ENCODE measurements around the gene P4HA2. TPM values are rescaled to one million over a fixed set of nuclear protein-coding genes. Genes with fewer than 3 reads are reported as not detected.
"Not testable (repeated sequence)": the region's sequence is repeated elsewhere in the genome, so short reads cannot be mapped to it uniquely, and the experiment has no call there.

Gene P4HA2
- total RNA-seq, 2 donors from 2014 or later = 15.1 to 19.6 TPM

GRCh38 chr5:132156413-132156812, 71.2 kb downstream of the P4HA2 start:
- Histone ChIP-seq H3K9me3 (ENCODE audit: control insufficient read depth, low read length) (no peaks in the 10 kb centered on the region), H3K4me3 (ENCODE audit: low read length) (no peak overlapping the region), H3K27me3 (ENCODE audit: control insufficient read depth, insufficient read depth, low read length, poor library complexity, severe bottlenecking) (no peaks in the 10 kb centered on the region), H3K9ac (ENCODE audit: extremely low read depth, low read length, poor library complexity, severe bottlenecking) (no peak overlapping the region), H3K27ac (ENCODE audit: low read depth, low read length) (no peak overlapping the region), H3K36me3 (ENCODE audit: control insufficient read depth, insufficient read depth, low read length) (no peaks in the 10 kb centered on the region), H3K4me1 (ENCODE audit: control insufficient read depth, insufficient read depth, low read length) (no peaks in the 10 kb centered on the region)
- H3K4me3 Mint-ChIP-seq = no peak overlapping the region
- H3K4me1 Mint-ChIP-seq = no peaks in the 10 kb centered on the region
- H3K27ac Mint-ChIP-seq = no peak overlapping the region
- no peak for TF ChIP-seq CTCF (conservative IDR thresholded peaks at IDR 0.05)
- no peaks in the 10 kb centered on the region for H3K36me3 Mint-ChIP-seq (ENCODE audit: low read depth)
- no peak for DNase-seq
- H3K27me3 Mint-ChIP-seq (ENCODE audit: insufficient read depth) = peaks cover 10% of the 10 kb centered on the region
- 80 to 92% methylated on average over 1 to 4 of the region's 4 CpGs for WGBS, 2 experiments (ENCODE audit: insufficient coverage in 1 of 2, insufficient read length in 1 of 2)
- peaks cover 24% of the 10 kb centered on the region for H3K9me3 Mint-ChIP-seq

GRCh38 chr5:132150565-132150964, 77.1 kb downstream of the P4HA2 start:
- TF ChIP-seq CTCF (conservative IDR thresholded peaks at IDR 0.05) = no peak
- peaks cover 15% of the 10 kb centered on the region for H3K27me3 Mint-ChIP-seq (ENCODE audit: insufficient read depth)
- H3K4me1 Mint-ChIP-seq = no peaks in the 10 kb centered on the region

GRCh38 chr5:132147663-132148062, 80.0 kb downstream of the P4HA2 start:
- 84 to 88% methylated on average over 2 to 3 of the region's 3 CpGs for WGBS, 2 experiments (ENCODE audit: insufficient coverage in 1 of 2, insufficient read length in 1 of 2)
- Histone ChIP-seq H3K4me3 (ENCODE audit: low read length) (no peak overlapping the region), H3K27me3 (ENCODE audit: control insufficient read depth, insufficient read depth, low read length, poor library complexity, severe bottlenecking) (peaks cover 6% of the 10 kb centered on the region), H3K27ac (ENCODE audit: low read depth, low read length) (no peak overlapping the region), H3K9ac (ENCODE audit: extremely low read depth, low read length, poor library complexity, severe bottlenecking) (no peak overlapping the region), H3K9me3 (ENCODE audit: control insufficient read depth, low read length) (peaks cover 6% of the 10 kb centered on the region), H3K4me1 (ENCODE audit: control insufficient read depth, insufficient read depth, low read length) (no peaks in the 10 kb centered on the region), H3K36me3 (ENCODE audit: control insufficient read depth, insufficient read depth, low read length) (no peaks in the 10 kb centered on the region)
- Mint-ChIP-seq H3K4me3 (no peak overlapping the region), H3K36me3 (ENCODE audit: low read depth) (no peaks in the 10 kb centered on the region), H3K9me3 (peaks cover 38% of the 10 kb centered on the region), H3K27ac (no peak overlapping the region), H3K27me3 (ENCODE audit: insufficient read depth) (peaks cover 12% of the 10 kb centered on the region), H3K4me1 (no peaks in the 10 kb centered on the region)
- DNase-seq = no peak
- no peak for TF ChIP-seq CTCF (conservative IDR thresholded peaks at IDR 0.05)

More at GRCh38 chr5:132150565-132150964, 77.1 kb downstream of the P4HA2 start:
- no peak overlapping the region for H3K27ac Mint-ChIP-seq
- no peaks in the 10 kb centered on the region for H3K36me3 Mint-ChIP-seq (ENCODE audit: low read depth)
- H3K4me3 ChIP-seq (ENCODE audit: low read length) = no peak overlapping the region
- WGBS, 2 experiments (ENCODE audit: insufficient coverage in 1 of 2, insufficient read length in 1 of 2) = 94 to 100% methylated on average over 1 to 2 of the region's 2 CpGs
- no peaks in the 10 kb centered on the region for H3K36me3 ChIP-seq (ENCODE audit: control insufficient read depth, insufficient read depth, low read length)
- H3K4me1 ChIP-seq (ENCODE audit: control insufficient read depth, insufficient read depth, low read length) = no peaks in the 10 kb centered on the region
- H3K27ac ChIP-seq (ENCODE audit: low read depth, low read length) = no peak overlapping the region
- no peaks in the 10 kb centered on the region for H3K9me3 ChIP-seq (ENCODE audit: control insufficient read depth, low read length)
- H3K4me3 Mint-ChIP-seq = no peak overlapping the region
- H3K9ac ChIP-seq (ENCODE audit: extremely low read depth, low read length, poor library complexity, severe bottlenecking) = no peak overlapping the region
- peaks cover 6% of the 10 kb centered on the region for H3K27me3 ChIP-seq (ENCODE audit: control insufficient read depth, insufficient read depth, low read length, poor library complexity, severe bottlenecking)
- peaks cover 29% of the 10 kb centered on the region for H3K9me3 Mint-ChIP-seq
- DNase-seq = no peak

GRCh38 chr5:132145326-132145725, 82.3 kb downstream of the P4HA2 start:
- not testable (repeated sequence) for DNase-seq; H3K4me3 ChIP-seq (ENCODE audit: low read length); H3K4me1 ChIP-seq (ENCODE audit: control insufficient read depth, insufficient read depth, low read length); H3K36me3 Mint-ChIP-seq (ENCODE audit: low read depth); H3K27me3 ChIP-seq (ENCODE audit: control insufficient read depth, insufficient read depth, low read length, poor library complexity, severe bottlenecking); H3K4me1 Mint-ChIP-seq; H3K27ac ChIP-seq (ENCODE audit: low read depth, low read length); H3K4me3 Mint-ChIP-seq; H3K27me3 Mint-ChIP-seq (ENCODE audit: insufficient read depth); H3K36me3 ChIP-seq (ENCODE audit: control insufficient read depth, insufficient read depth, low read length); H3K9ac ChIP-seq (ENCODE audit: extremely low read depth, low read length, poor library complexity, severe bottlenecking); H3K27ac Mint-ChIP-seq
- peaks cover 32% of the 10 kb centered on the region for H3K9me3 Mint-ChIP-seq
- peaks cover 13% of the 10 kb centered on the region for H3K9me3 ChIP-seq (ENCODE audit: control insufficient read depth, low read length)
- no CpG with 5 or more reads among the region's 3 CpGs for WGBS, 2 experiments (ENCODE audit: insufficient coverage in 1 of 2, insufficient read length in 1 of 2)

Measured in endodermal cell (in vitro differentiated cells).